Measurements from ENCODE around the gene STKLD1. TPM values are rescaled to one million over a fixed set of nuclear protein-coding genes. Genes with fewer than 3 reads are reported as not detected.
"Not testable (repeated sequence)": the region's sequence is repeated elsewhere in the genome, so short reads cannot be mapped to it uniquely, and the experiment has no call there.

The STKLD1 gene
- total RNA-seq, 1 donor from 2014 or later, result 1.6 TPM

- DNase-seq, result no peak
These were observed 67.8 kb downstream of the STKLD1 start for GRCh38 chr9:133443982-133444381.

GRCh38 chr9:133445293-133445969 lies 69.3 kb downstream of the STKLD1 start:
- DNase-seq, result no peak

- DNase-seq, result no peak
These were observed 72.4 kb downstream of the STKLD1 start for GRCh38 chr9:133448487-133448972.

GRCh38 chr9:133449760-133450159 lies 73.6 kb downstream of the STKLD1 start:
- DNase-seq, result no peak

- not testable (repeated sequence) for DNase-seq
These were observed 75.7 kb downstream of the STKLD1 start for GRCh38 chr9:133451865-133452264.

GRCh38 chr9:133452562-133452961 lies 76.4 kb downstream of the STKLD1 start:
- no peak for DNase-seq

- DNase-seq, result no peak
These were observed 77.5 kb downstream of the STKLD1 start for GRCh38 chr9:133453651-133454050.

- DNase-seq, result no peak
These were observed 78.2 kb downstream of the STKLD1 start for GRCh38 chr9:133454325-133454724.

- DNase-seq, result no peak
These were observed 78.9 kb downstream of the STKLD1 start for GRCh38 chr9:133454943-133455673.

Small RNA genes within 50 kb of the gene (small RNA-seq; reads per million reads assigned to genes)
- not detected for gene RF00019
- not detected for gene SNORD24
- gene SNORD36A, result not detected
- gene SNORD36B, result not detected
- not detected for gene SNORD36C

Other genes starting within 250 kb of the STKLD1 start
- gene GBGT1, start 212.5 kb upstream of the STKLD1 start, total RNA-seq, result 8.1 TPM
- gene OBP2B, start 167.1 kb upstream of the STKLD1 start, total RNA-seq, result not detected
- under 0.01 TPM for gene ABO, start 101.2 kb upstream of the STKLD1 start, total RNA-seq
- gene SURF6, start 40.2 kb upstream of the STKLD1 start, total RNA-seq, result 14.7 TPM
- gene MED22, start 28.2 kb upstream of the STKLD1 start, total RNA-seq, result 17.9 TPM
- gene RPL7A, start 28.1 kb upstream of the STKLD1 start, total RNA-seq, result 1,058 TPM
- 11.1 TPM for gene SURF1, start 19.9 kb upstream of the STKLD1 start, total RNA-seq
- gene SURF2, start 19.8 kb upstream of the STKLD1 start, total RNA-seq, result 9.7 TPM
- gene SURF4, start 306 bp upstream of the STKLD1 start, total RNA-seq, result 88.6 TPM
- 15.1 TPM for gene REXO4, start 41.6 kb downstream of the STKLD1 start, total RNA-seq
- gene ADAMTS13, start 46.0 kb downstream of the STKLD1 start, total RNA-seq, result 2.2 TPM
- 19.0 TPM for gene CACFD1, start 83.6 kb downstream of the STKLD1 start, total RNA-seq
- 17.2 TPM for gene SLC2A6, start 102.7 kb downstream of the STKLD1 start, total RNA-seq
- not detected for gene MYMK, start 148.6 kb downstream of the STKLD1 start, total RNA-seq
- gene ADAMTSL2, start 158.3 kb downstream of the STKLD1 start, total RNA-seq, result 3.3 TPM
- gene FAM163B, start 233.0 kb downstream of the STKLD1 start, total RNA-seq, result 16.5 TPM

Data from occipital lobe (tissue), 3 donors.